Panc1 (cell line): ENCODE data around the gene TMX1. TPM values are rescaled to one million over a fixed set of nuclear protein-coding genes. Genes with fewer than 3 reads are reported as not detected.

Experiments
- ATAC-seq: fragments of 200-7000 bp; cut with Tn5 transposase; 2 replicates; pipeline ENCODE4 v1.9.1; 2020; ENCODE audit warnings: mild to moderate bottlenecking, moderate library complexity
- BruUV-seq: library from RNA; stranded (reverse); fragments of 400-500 nt; replicated peaks from 2 replicates; lab custom pipeline; 2021; lab: Mats Ljungman, UMichigan
- CTCF ChIA-PET: fragments of 300-600 bp; sonication (Branson Sonifier 250); formaldehyde crosslinking; loops from one replicate; lab custom pipeline; 2022; ENCODE audit warnings: antibody characterized with exemption; lab: Charles Lee
- POLR2A ChIA-PET: fragments of 300-600 bp; sonication (Branson Sonifier 250); formaldehyde crosslinking; loops from one replicate; lab custom pipeline; 2022; ENCODE audit warnings: antibody characterized with exemption; lab: Charles Lee
- DNase-seq: peaks from one replicate; pipeline ENCODE4 v3.0.0-alpha.2; 2010; ENCODE audit warnings: low read depth, low spot score
- H3K27ac ChIP-seq: 2 replicates; pipeline ENCODE4 v1.5.1; 2011; ENCODE audit warnings: mild to moderate bottlenecking, low read length, inconsistent platforms
- H3K27me3 ChIP-seq: fragments of 200-500 bp; sonication (Bioruptor generic); 2 replicates; pipeline ENCODE4 v1.6.0; 2014; ENCODE audit warnings: low read length, inconsistent platforms; ENCODE audit not compliant: control insufficient read depth, insufficient read depth
- H3K36me3 ChIP-seq: fragments of 200-500 bp; sonication (Bioruptor generic); 2 replicates; pipeline ENCODE4 v1.5.1; 2014; ENCODE audit warnings: inconsistent platforms, mild to moderate bottlenecking, low read length, moderate library complexity; ENCODE audit not compliant: control insufficient read depth, insufficient read depth
- H3K4me1 ChIP-seq: 2 replicates; pipeline ENCODE4 v1.5.1; 2011; ENCODE audit warnings: inconsistent platforms, mild to moderate bottlenecking, low read length, moderate library complexity; ENCODE audit not compliant: control insufficient read depth, insufficient read depth
- H3K4me3 ChIP-seq, 2 experiments: 2 replicates each; pipeline ENCODE4 v1.5.1; 2011 to 2012; ENCODE audit warnings: low read depth in 2 of 2, low read length in 2 of 2, mild to moderate bottlenecking in 2 of 2, inconsistent platforms in 1 of 2, moderate library complexity in 1 of 2
- H3K9me3 ChIP-seq: fragments of 200-500 bp; sonication (Bioruptor generic); 2 replicates; pipeline ENCODE4 v1.5.1; 2014; ENCODE audit warnings: low read depth, mild to moderate bottlenecking, inconsistent platforms, low read length, moderate library complexity; ENCODE audit not compliant: control insufficient read depth, insufficient read depth
- POLR2AphosphoS5 ChIP-seq: IDR thresholded peaks from 2 replicates; pipeline ENCODE4 v1.6.1; 2012; ENCODE audit warnings: mild to moderate bottlenecking, low read depth, low read length, moderate library complexity
- SIN3A ChIP-seq: IDR thresholded peaks from 2 replicates; pipeline ENCODE4 v1.6.1; 2012; ENCODE audit warnings: low read depth, mild to moderate bottlenecking, low read length, moderate library complexity, borderline replicate concordance; ENCODE audit not compliant: insufficient read depth
- TCF7L2 ChIP-seq: IDR thresholded peaks from 2 replicates; pipeline ENCODE4 v1.6.1; 2011; ENCODE audit warnings: mild to moderate bottlenecking, low read depth, low read length, inconsistent platforms
- in situ Hi-C: cut with HindIII; loops from 2 replicates; pipeline ENCODE4 v1.10.0; 2016; ENCODE audit warnings: low sequenced_read_pairs, low pct_unique_long_range_greater_than_20kb
- intact Hi-C: fragments of 100-400 bp; cut with micrococcal nuclease; formaldehyde crosslinking; loops from one replicate; pipeline ENCODE4 v1.10.0; 2022; ENCODE audit not compliant: unreplicated experiment
- total RNA-seq: library from RNA; stranded (reverse); gene quantifications from one replicate; pipeline ENCODE4 v1.2.1, GENCODE V29; 2021; ENCODE audit not compliant: unreplicated experiment
- TF ChIP-seq, protein P1 (sequence below): fragments of 450-650 bp; IDR thresholded peaks from 2 replicates; pipeline ENCODE4 v1.5.1; 2017; ENCODE audit warnings: mild to moderate bottlenecking
- TF ChIP-seq, protein P2 (sequence below), 2 experiments: IDR thresholded peaks; 2 replicates each; pipeline ENCODE4 v1.6.1; 2011 to 2012; ENCODE audit warnings: low read depth in 2 of 2, control low read depth in 1 of 2, low read length in 1 of 2, mild to moderate bottlenecking in 1 of 2, moderate library complexity in 1 of 2; ENCODE audit not compliant: insufficient read depth in 1 of 2

The TMX1 gene
- total RNA-seq, 1 experiment from 2014 or later = 34.9 TPM

DNA sequence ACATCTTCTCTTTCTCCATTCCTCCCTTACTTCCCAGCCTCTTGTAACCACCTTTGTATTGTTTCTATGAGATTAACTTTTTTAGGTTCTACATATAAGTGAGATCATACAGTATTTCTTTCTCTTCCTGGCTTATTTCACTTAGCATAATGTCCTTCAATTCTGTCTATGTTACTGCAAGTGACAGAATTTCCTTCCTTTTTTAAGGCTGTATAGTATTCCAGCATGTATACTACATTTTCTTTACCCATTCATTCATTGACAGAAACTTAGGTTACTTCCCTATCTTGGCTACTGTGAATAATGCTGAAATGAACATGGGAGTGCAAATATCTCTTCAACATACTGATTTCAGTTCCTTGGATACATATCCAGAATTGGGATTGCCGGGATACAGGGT lies 18.2 kb downstream of the TMX1 start:
- intact Hi-C loops = no loop called here
- Histone ChIP-seq H3K9me3 (no peaks in the 10 kb centered on the region), H3K4me1 (no peaks in the 10 kb centered on the region), H3K27ac (no peak overlapping the region), H3K36me3 (peaks cover 10% of the 10 kb centered on the region; the same call in 1 of the 2 replicates), H3K4me3 (no peak overlapping the region), H3K27me3 (no peaks in the 10 kb centered on the region)
- DNase-seq (no peak), ATAC-seq (no peak)
- in situ Hi-C loops = no loop called here
- CTCF ChIA-PET = no interaction called here
- TF ChIP-seq POLR2AphosphoS5 = no peak
- TF ChIP-seq SIN3A = no peak
- TF ChIP-seq, protein P1, sequence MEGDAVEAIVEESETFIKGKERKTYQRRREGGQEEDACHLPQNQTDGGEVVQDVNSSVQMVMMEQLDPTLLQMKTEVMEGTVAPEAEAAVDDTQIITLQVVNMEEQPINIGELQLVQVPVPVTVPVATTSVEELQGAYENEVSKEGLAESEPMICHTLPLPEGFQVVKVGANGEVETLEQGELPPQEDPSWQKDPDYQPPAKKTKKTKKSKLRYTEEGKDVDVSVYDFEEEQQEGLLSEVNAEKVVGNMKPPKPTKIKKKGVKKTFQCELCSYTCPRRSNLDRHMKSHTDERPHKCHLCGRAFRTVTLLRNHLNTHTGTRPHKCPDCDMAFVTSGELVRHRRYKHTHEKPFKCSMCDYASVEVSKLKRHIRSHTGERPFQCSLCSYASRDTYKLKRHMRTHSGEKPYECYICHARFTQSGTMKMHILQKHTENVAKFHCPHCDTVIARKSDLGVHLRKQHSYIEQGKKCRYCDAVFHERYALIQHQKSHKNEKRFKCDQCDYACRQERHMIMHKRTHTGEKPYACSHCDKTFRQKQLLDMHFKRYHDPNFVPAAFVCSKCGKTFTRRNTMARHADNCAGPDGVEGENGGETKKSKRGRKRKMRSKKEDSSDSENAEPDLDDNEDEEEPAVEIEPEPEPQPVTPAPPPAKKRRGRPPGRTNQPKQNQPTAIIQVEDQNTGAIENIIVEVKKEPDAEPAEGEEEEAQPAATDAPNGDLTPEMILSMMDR = no peak
- TF ChIP-seq TCF7L2 = no peak
- TF ChIP-seq, protein P2, sequence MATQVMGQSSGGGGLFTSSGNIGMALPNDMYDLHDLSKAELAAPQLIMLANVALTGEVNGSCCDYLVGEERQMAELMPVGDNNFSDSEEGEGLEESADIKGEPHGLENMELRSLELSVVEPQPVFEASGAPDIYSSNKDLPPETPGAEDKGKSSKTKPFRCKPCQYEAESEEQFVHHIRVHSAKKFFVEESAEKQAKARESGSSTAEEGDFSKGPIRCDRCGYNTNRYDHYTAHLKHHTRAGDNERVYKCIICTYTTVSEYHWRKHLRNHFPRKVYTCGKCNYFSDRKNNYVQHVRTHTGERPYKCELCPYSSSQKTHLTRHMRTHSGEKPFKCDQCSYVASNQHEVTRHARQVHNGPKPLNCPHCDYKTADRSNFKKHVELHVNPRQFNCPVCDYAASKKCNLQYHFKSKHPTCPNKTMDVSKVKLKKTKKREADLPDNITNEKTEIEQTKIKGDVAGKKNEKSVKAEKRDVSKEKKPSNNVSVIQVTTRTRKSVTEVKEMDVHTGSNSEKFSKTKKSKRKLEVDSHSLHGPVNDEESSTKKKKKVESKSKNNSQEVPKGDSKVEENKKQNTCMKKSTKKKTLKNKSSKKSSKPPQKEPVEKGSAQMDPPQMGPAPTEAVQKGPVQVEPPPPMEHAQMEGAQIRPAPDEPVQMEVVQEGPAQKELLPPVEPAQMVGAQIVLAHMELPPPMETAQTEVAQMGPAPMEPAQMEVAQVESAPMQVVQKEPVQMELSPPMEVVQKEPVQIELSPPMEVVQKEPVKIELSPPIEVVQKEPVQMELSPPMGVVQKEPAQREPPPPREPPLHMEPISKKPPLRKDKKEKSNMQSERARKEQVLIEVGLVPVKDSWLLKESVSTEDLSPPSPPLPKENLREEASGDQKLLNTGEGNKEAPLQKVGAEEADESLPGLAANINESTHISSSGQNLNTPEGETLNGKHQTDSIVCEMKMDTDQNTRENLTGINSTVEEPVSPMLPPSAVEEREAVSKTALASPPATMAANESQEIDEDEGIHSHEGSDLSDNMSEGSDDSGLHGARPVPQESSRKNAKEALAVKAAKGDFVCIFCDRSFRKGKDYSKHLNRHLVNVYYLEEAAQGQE (IDR thresholded peaks at IDR 0.05; ENCODE audit: insufficient read depth in 1 of 2, low read depth in 2 of 2, low read length in 1 of 2) = no peak
- no TSS peak for BruUV-seq
- POLR2A ChIA-PET = no interaction called here

DNA sequence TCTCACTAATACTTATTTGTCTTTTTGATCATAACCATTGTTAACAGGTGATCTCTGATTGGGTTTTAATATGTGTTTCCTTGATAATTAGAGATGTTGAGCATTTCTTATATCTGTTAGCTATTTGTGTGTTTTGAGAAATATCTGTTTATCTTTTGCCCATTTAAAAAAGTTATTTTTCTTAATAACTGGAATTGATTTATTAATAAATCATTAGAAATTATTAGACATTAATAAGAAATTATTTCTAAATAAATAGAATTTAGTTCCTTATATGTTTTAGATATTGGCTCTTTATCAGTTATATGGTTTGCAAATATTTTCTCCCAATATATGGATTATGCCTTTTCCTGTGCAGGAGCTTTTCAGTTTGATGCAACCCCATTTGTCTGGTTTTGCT lies 18.7 kb downstream of the TMX1 start:
- BruUV-seq = no TSS peak
- no peaks in the 10 kb centered on the region for H3K4me1 ChIP-seq
- ChIA-PET POLR2A (no interaction called here), CTCF (no interaction called here)
- H3K4me3 ChIP-seq = no peak overlapping the region
- no peak for ATAC-seq
- H3K9me3 ChIP-seq = no peaks in the 10 kb centered on the region
- TF ChIP-seq, protein P1 = no peak
- peaks cover 8% of the 10 kb centered on the region; the same call in 1 of the 2 replicates for H3K36me3 ChIP-seq
- no peak for DNase-seq
- no peaks in the 10 kb centered on the region for H3K27me3 ChIP-seq
- H3K27ac ChIP-seq = no peak overlapping the region
- in situ Hi-C loops = no loop called here
- intact Hi-C loops = no loop called here

DNA sequence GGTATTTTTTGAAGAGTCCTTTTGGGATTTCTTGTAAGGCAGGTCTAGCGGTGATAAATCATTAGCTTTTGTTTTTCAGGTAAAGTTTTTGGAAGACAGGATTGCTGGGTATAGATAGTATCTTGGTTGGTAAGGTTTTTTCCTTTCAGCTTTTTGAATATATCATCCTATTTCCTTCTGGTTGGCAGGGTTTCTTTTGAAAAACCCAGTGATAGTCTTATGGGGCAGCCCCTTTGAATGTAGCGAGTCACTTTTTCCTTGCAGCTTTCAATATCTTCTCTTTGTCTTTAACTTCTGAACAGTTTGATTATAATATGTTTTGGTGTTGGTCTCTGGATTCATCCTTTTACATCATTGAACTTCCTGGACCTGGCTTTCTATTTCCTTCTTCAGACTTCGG lies 20.2 kb downstream of the TMX1 start:
- no peak for ATAC-seq
- BruUV-seq = no TSS peak
- POLR2A ChIA-PET = no interaction called here
- CTCF ChIA-PET = no interaction called here
- Histone ChIP-seq H3K27me3 (no peaks in the 10 kb centered on the region), H3K4me1 (no peaks in the 10 kb centered on the region), H3K36me3 (peaks cover 5% of the 10 kb centered on the region; the same call in 1 of the 2 replicates), H3K4me3 (no peak overlapping the region), H3K9me3 (no peaks in the 10 kb centered on the region), H3K27ac (no peak overlapping the region)
- in situ Hi-C loops (no loop called here), intact Hi-C loops (no loop called here)
- TF ChIP-seq, protein P2 (IDR thresholded peaks at IDR 0.05; ENCODE audit: insufficient read depth in 1 of 2, low read depth in 2 of 2, low read length in 1 of 2) = no peak
- TF ChIP-seq, protein P1 = no peak
- TF ChIP-seq POLR2AphosphoS5 (no peak), TCF7L2 (no peak), SIN3A (no peak)
- DNase-seq = no peak
